Hepatic stellate cell (primary cell): ENCODE data around the gene PHF21A.

Source experiments
- DNase-seq: peaks from one replicate; pipeline ENCODE4 v3.0.0; 2011; ENCODE audit warnings: low spot score

Gene PHF21A

GRCh38 chr11:45884596-45885185 is 236.6 kb downstream of the PHF21A start:
- no peak for DNase-seq
